Upper lobe of left lung (tissue), 6 donors: ENCODE results near the gene GABPA. TPM values are rescaled to one million over a fixed set of nuclear protein-coding genes. Genes with fewer than 3 reads are reported as not detected.

Experiments
- ATAC-seq, 2 donors: fragments of 200-7000 bp; cut with Tn5 transposase; one replicate each; pipeline ENCODE4 v1.9.1; 2022; ENCODE audit warnings: mild to moderate bottlenecking in 2 of 2, moderate library complexity in 2 of 2; ENCODE audit not compliant: low FRiP score in 2 of 2
- DNase-seq, 2 donors: peaks; one replicate each; pipeline ENCODE4 v3.0.0-alpha.2; 2019 to 2020
- H3K27ac ChIP-seq, 4 donors: fragments of 200-600 bp; sonication (generic); one replicate each; pipeline ENCODE4 v1.5.1; 2016 to 2019
- H3K27me3 ChIP-seq, 4 donors: fragments of 200-600 bp; sonication (generic); one replicate each; pipeline ENCODE4 v1.5.1; 2017 to 2019
- H3K36me3 ChIP-seq, 4 donors: fragments of 200-600 bp; sonication (generic); one replicate each; pipeline ENCODE4 v1.5.1; 2016 to 2019
- H3K4me1 ChIP-seq, 4 donors: fragments of 200-600 bp; sonication (generic); one replicate each; pipeline ENCODE4 v1.5.1; 2018 to 2019
- H3K4me3 ChIP-seq, 4 donors: fragments of 200-600 bp; sonication (generic); one replicate each; pipeline ENCODE4 v1.5.1; 2017 to 2019; ENCODE audit warnings: mild to moderate bottlenecking in 2 of 4, moderate library complexity in 1 of 4
- H3K9me3 ChIP-seq, 4 donors: fragments of 200-600 bp; sonication (generic); one replicate each; pipeline ENCODE4 v1.5.1; 2018 to 2019
- CTCF ChIP-seq, 6 experiments: fragments of 450-650 bp in 4 of 6; fragments of 200-600 bp in 2 of 6; sonication (generic) in 2 of 6; IDR thresholded peaks; one replicate each; pipeline ENCODE4 v1.5.1; 2016 to 2019; ENCODE audit warnings: antibody characterized with exemption in 6 of 6
- EP300 ChIP-seq, 4 donors: sonication (generic); formaldehyde crosslinking; IDR thresholded peaks; one replicate each; pipeline ENCODE4 v1.5.1; 2017; ENCODE audit warnings: antibody characterized with exemption in 4 of 4, control low read depth in 2 of 4
- POLR2A ChIP-seq, 4 donors: fragments of 450-650 bp; IDR thresholded peaks; one replicate each; pipeline ENCODE4 v1.5.1; 2016 to 2017; ENCODE audit warnings: antibody characterized with exemption in 4 of 4, mild to moderate bottlenecking in 2 of 4
- POLR2AphosphoS5 ChIP-seq, 2 donors: sonication (generic); formaldehyde crosslinking; IDR thresholded peaks; one replicate each; pipeline ENCODE4 v1.5.1; 2017; ENCODE audit warnings: antibody characterized with exemption in 2 of 2
- WGBS, 2 donors: methylation state at CpG; one replicate each; pipeline ENCODE4 v1.1.5; 2017 to 2018; 5-methylcytosine and 5-hydroxymethylcytosine counted together
- total RNA-seq, 6 donors: library from RNA; depleted of rRNA in 4 of 6; stranded (reverse); fragments of >200 nt in 4 of 6; gene quantifications; one replicate each; pipeline versions ENCODE4 v1.1.0 to v1.2.1, GENCODE V29; 2016 to 2021
- donor health status: DM: no; HTN: no; CAD: no; lungs with moderate emphysema.
- donor health status: DM: no; HTN: yes; CAD: no; lungs with severe emphysema.

Gene GABPA
- total RNA-seq, 6 donors from 2014 or later: 10.0 to 31.6 (median 18.6) TPM

- Histone ChIP-seq H3K36me3 (no peaks in the 10 kb centered on the region), H3K27me3 (no peaks in the 10 kb centered on the region), H3K27ac (no peak overlapping the region), H3K4me1 (no peaks in the 10 kb centered on the region), H3K9me3 (no peaks in the 10 kb centered on the region), H3K4me3 (no peak overlapping the region)
- no peak for TF ChIP-seq EP300 (IDR thresholded peaks at IDR 0.05)
- no peak for TF ChIP-seq CTCF (IDR thresholded peaks at IDR 0.05)
- no peak for TF ChIP-seq POLR2A (IDR thresholded peaks at IDR 0.05)
- no peak for TF ChIP-seq POLR2AphosphoS5 (IDR thresholded peaks at IDR 0.05)
- DNase-seq: no peak
- WGBS, 2 donors: 94 to 95% methylated on average over 1 of the region's 1 CpG
- no peak for ATAC-seq
These were observed 76.4 kb downstream of the GABPA start for GRCh38 chr21:25811186-25811585.

GRCh38 chr21:25813917-25814316 is 79.1 kb downstream of the GABPA start:
- ATAC-seq (no peak), DNase-seq (no peak)
- Histone ChIP-seq H3K27me3 (no peaks in the 10 kb centered on the region), H3K4me3 (no peak overlapping the region), H3K36me3 (no peaks in the 10 kb centered on the region), H3K9me3 (no peaks in the 10 kb centered on the region), H3K27ac (no peak overlapping the region), H3K4me1 (no peaks in the 10 kb centered on the region)
- no peak for TF ChIP-seq EP300 (IDR thresholded peaks at IDR 0.05)
- no peak for TF ChIP-seq POLR2A (IDR thresholded peaks at IDR 0.05)
- TF ChIP-seq POLR2AphosphoS5 (IDR thresholded peaks at IDR 0.05): no peak
- TF ChIP-seq CTCF (IDR thresholded peaks at IDR 0.05): no peak
- WGBS, 2 donors: 85 to 100% methylated on average over 1 of the region's 1 CpG

GRCh38 chr21:25818121-25818520 is 83.3 kb downstream of the GABPA start:
- no peaks in the 10 kb centered on the region for H3K36me3 ChIP-seq
- TF ChIP-seq CTCF (IDR thresholded peaks at IDR 0.05) (no peak), POLR2AphosphoS5 (IDR thresholded peaks at IDR 0.05) (no peak), POLR2A (IDR thresholded peaks at IDR 0.05) (no peak), EP300 (IDR thresholded peaks at IDR 0.05) (no peak)
- H3K27ac ChIP-seq: no peak overlapping the region
- DNase-seq (no peak), ATAC-seq (no peak)
- H3K27me3 ChIP-seq: no peaks in the 10 kb centered on the region
- WGBS, 2 donors: 69 to 73% methylated on average over 5 of the region's 5 CpGs
- no peaks in the 10 kb centered on the region for H3K4me1 ChIP-seq
- H3K9me3 ChIP-seq: no peaks in the 10 kb centered on the region
- H3K4me3 ChIP-seq: no peak overlapping the region

- Histone ChIP-seq H3K4me3 (no peak overlapping the region), H3K27me3 (no peaks in the 10 kb centered on the region), H3K9me3 (no peaks in the 10 kb centered on the region), H3K27ac (no peak overlapping the region), H3K36me3 (no peaks in the 10 kb centered on the region), H3K4me1 (no peaks in the 10 kb centered on the region)
- TF ChIP-seq POLR2A (IDR thresholded peaks at IDR 0.05) (no peak), POLR2AphosphoS5 (IDR thresholded peaks at IDR 0.05) (no peak), EP300 (IDR thresholded peaks at IDR 0.05) (no peak), CTCF (IDR thresholded peaks at IDR 0.05) (no peak)
- DNase-seq (no peak), ATAC-seq (no peak)
- 64 to 68% methylated on average over 1 of the region's 1 CpG for WGBS, 2 donors
These were observed 83.8 kb downstream of the GABPA start for GRCh38 chr21:25818551-25818950.

Other genes starting within 250 kb of the GABPA start
- gene MRPL39, start 127.5 kb upstream of the GABPA start, total RNA-seq: 10 to 100 TPM; 12.7 to 24.2 (median 19.1) TPM
- gene JAM2, start 95.7 kb upstream of the GABPA start, total RNA-seq: 10 to 100 TPM in 3 of 6 donors, 1 to 10 TPM in 3; 7.8 to 29.3 (median 11.2) TPM
- 10 to 100 TPM; 26.2 to 87.3 (median 64.1) TPM for gene ATP5PF, start 68 bp upstream of the GABPA start, total RNA-seq